ENCODE data around the gene ADAMTSL2. TPM values are rescaled to one million over a fixed set of nuclear protein-coding genes. Genes with fewer than 3 reads are reported as not detected.

Gene ADAMTSL2
- total RNA-seq, 1 donor from 2014 or later = 2.0 TPM

DNA sequence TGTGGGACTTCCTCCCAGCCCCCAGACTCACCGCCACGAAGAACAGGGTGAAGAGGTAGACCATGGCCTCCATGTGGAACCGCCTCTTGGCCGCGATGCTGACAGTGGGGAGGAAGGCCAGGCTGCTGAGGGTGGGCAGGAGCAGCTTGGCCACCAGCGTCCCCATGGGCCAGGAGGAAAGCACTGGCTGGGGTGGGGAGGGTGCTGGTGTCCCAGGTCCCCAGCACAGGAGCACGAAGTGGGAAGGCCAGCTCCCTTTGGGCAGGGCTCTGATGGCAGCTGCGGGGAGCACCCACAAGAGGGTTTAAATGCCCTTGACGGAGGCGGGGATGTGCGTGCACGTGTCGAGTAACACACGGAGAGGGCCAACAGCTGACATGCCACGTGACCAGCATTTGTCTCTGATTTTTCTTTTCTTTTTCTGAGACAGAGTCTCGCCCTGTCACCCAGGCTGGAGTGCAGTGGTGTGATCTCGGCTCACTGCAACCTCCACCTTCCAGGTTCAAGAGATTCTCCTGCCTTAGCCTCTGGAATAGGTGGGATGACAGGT, 9.8 kb upstream of the ADAMTSL2 start, which contains the start of gene MYMK:
MYMK (minus strand) TSS at position 281 of the 550 bp plus-strand sequence; CDS start at position 166, 115 bp downstream.
- no peak for DNase-seq (ENCODE audit: extremely low spot score in 2 of 2)
- intact Hi-C loops (cut with DNase I) = no loop called here
- H3K27ac ChIP-seq = no peak within 1 kb of the TSS
- H3K4me3 ChIP-seq = no peak within 1 kb of the TSS
- no peaks in the 10 kb centered on the region for H3K27me3 ChIP-seq
- TF ChIP-seq POLR2A (IDR thresholded peaks at IDR 0.05) = no peak
- TF ChIP-seq, protein P1, sequence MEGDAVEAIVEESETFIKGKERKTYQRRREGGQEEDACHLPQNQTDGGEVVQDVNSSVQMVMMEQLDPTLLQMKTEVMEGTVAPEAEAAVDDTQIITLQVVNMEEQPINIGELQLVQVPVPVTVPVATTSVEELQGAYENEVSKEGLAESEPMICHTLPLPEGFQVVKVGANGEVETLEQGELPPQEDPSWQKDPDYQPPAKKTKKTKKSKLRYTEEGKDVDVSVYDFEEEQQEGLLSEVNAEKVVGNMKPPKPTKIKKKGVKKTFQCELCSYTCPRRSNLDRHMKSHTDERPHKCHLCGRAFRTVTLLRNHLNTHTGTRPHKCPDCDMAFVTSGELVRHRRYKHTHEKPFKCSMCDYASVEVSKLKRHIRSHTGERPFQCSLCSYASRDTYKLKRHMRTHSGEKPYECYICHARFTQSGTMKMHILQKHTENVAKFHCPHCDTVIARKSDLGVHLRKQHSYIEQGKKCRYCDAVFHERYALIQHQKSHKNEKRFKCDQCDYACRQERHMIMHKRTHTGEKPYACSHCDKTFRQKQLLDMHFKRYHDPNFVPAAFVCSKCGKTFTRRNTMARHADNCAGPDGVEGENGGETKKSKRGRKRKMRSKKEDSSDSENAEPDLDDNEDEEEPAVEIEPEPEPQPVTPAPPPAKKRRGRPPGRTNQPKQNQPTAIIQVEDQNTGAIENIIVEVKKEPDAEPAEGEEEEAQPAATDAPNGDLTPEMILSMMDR (IDR thresholded peaks at IDR 0.05) = no peak
- TF ChIP-seq POLR2AphosphoS5 (IDR thresholded peaks at IDR 0.05; ENCODE audit: insufficient read depth in 1 of 2, low read depth in 1 of 2) = no peak
- H3K4me1 ChIP-seq = peaks cover 24% of the 10 kb centered on the region
- no peaks in the 10 kb centered on the region for H3K36me3 ChIP-seq
- no peaks in the 10 kb centered on the region for H3K9me3 ChIP-seq

DNA sequence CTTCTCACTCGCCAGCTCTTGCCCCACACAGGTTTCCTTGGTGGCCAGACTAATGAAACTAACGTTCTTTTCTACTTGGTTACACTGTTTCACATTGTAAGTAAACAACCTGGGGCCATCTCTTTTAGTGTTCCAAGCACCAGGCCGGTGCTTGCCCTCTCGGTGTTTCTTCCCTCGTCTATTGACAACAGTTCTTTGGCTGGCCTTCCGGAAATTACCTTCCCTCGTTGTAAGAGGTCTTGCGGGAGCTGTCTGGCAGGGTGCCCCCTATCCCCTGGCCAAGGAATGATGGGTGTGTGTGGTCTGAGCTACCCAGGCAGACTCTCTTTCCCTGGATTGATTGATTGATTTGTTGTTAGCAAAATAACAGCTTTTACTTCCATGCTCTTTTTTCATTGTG, 8.8 kb upstream of the ADAMTSL2 start:
- no peak overlapping the region for H3K4me3 ChIP-seq
- no peak for DNase-seq (ENCODE audit: extremely low spot score in 2 of 2)
- TF ChIP-seq, protein P1 (IDR thresholded peaks at IDR 0.05) = no peak
- no peak for TF ChIP-seq POLR2A (IDR thresholded peaks at IDR 0.05)
- no peak for TF ChIP-seq POLR2AphosphoS5 (IDR thresholded peaks at IDR 0.05; ENCODE audit: insufficient read depth in 1 of 2, low read depth in 1 of 2)
- intact Hi-C loops (cut with DNase I) = no loop called here
- H3K4me1 ChIP-seq = peaks cover 24% of the 10 kb centered on the region
- no peaks in the 10 kb centered on the region for H3K36me3 ChIP-seq
- no peak overlapping the region for H3K27ac ChIP-seq
- no peaks in the 10 kb centered on the region for H3K9me3 ChIP-seq
- H3K27me3 ChIP-seq = no peaks in the 10 kb centered on the region

DNA sequence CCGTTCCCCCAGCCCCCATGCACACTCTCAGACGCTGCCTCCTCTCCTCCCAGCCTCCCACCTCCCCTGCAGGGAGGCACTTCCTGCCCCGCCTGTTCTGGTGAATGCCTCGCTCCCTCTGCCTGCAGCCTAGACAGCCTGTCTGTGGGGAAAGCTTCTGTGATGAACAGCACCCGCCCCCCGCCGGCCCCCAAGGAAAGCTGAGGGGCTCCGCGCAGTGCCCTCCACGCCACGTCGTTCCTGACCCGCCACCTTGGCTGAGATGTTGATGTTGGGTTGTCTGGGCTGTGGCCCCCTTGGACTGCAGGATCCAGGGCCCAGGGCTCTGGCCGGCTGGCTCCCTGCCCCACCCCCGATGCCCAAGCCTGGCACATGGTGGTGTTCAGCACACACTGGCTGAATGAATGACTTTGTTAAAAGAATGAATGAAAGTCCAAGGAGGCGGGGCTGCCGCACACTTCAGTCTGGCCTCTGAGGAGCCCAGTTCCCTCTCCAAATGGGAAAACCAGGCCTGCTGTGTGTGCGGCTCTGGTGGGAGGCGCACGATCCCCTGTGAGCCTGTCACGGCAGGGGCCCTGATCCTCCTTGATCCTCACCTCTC, 7.7 kb upstream of the ADAMTSL2 start:
- H3K27me3 ChIP-seq = no peaks in the 10 kb centered on the region
- no peak overlapping the region for H3K4me3 ChIP-seq
- H3K4me1 ChIP-seq = peaks cover 24% of the 10 kb centered on the region
- intact Hi-C loops (cut with DNase I) = no loop called here
- H3K36me3 ChIP-seq = no peaks in the 10 kb centered on the region
- H3K9me3 ChIP-seq = no peaks in the 10 kb centered on the region
- TF ChIP-seq POLR2AphosphoS5 (IDR thresholded peaks at IDR 0.05; ENCODE audit: insufficient read depth in 1 of 2, low read depth in 1 of 2) (no peak), POLR2A (IDR thresholded peaks at IDR 0.05) (no peak)
- TF ChIP-seq, protein P1 (IDR thresholded peaks at IDR 0.05) = no peak
- no peak for DNase-seq (ENCODE audit: extremely low spot score in 2 of 2)
- H3K27ac ChIP-seq = no peak overlapping the region

DNA sequence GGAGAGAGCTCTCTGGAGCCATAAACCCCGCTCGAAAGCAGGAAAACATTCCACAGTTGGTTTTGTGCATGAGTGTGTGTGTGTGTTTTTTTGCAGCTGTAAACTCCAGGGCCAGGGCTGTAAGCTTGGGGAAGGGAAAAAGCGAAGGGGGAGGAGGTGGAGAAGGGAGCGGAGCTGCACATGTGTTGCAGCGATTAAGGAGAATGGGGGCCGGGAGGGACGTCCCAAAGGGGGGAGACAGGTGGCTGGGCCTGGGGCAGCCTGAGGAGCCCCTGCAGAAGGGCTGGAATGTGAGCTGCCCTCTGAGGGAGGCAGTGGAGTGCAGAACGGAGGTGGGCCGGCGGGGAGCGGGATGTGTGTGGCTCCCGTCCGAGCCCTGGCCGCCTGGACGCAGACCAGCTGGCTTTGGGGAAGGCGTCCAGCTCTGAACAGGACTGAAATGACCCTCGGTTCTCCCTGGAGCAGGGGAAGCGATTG, 7.0 kb upstream of the ADAMTSL2 start:
- Histone ChIP-seq H3K4me1 (peaks cover 24% of the 10 kb centered on the region), H3K36me3 (no peaks in the 10 kb centered on the region), H3K27me3 (no peaks in the 10 kb centered on the region), H3K27ac (no peak overlapping the region), H3K9me3 (no peaks in the 10 kb centered on the region), H3K4me3 (peak overlapping the region in 1 of 2 donors; percentile 16)
- intact Hi-C loops (cut with DNase I) = no loop called here
- no peak for DNase-seq (ENCODE audit: extremely low spot score in 2 of 2)
- no peak for TF ChIP-seq POLR2AphosphoS5 (IDR thresholded peaks at IDR 0.05; ENCODE audit: insufficient read depth in 1 of 2, low read depth in 1 of 2)
- TF ChIP-seq POLR2A (IDR thresholded peaks at IDR 0.05) = no peak
- TF ChIP-seq, protein P1 (IDR thresholded peaks at IDR 0.05) = no peak

All from vagina (tissue), 2 donors.